Keratinocyte (primary cell): ENCODE data around the gene CUX1. TPM values are rescaled to one million over a fixed set of nuclear protein-coding genes. Genes with fewer than 3 reads are reported as not detected.
"Not testable (repeated sequence)": the region's sequence is repeated elsewhere in the genome, so short reads cannot be mapped to it uniquely, and the experiment has no call there.

Source experiments
- DNase-seq: peaks from one replicate; pipeline ENCODE4 v3.0.0-alpha.2; 2011; ENCODE audit warnings: low read depth, missing footprints, low spot score
- FAIRE-seq: peaks from 2 replicates; lab custom pipeline; 2011; peaks lifted over from hg19 to GRCh38; lab: Jason Lieb, UNC
- H2AFZ ChIP-seq: 2 replicates; pipeline ENCODE4 v1.6.0; 2012; ENCODE audit warnings: low read length, control low read depth, inconsistent platforms; ENCODE audit not compliant: control insufficient read depth
- H3K27ac ChIP-seq: 2 replicates; pipeline ENCODE4 v1.5.1; 2011; ENCODE audit warnings: low read length; ENCODE audit not compliant: control insufficient read depth, insufficient read depth
- H3K27me3 ChIP-seq: 3 replicates; pipeline ENCODE4 v1.6.0; 2011; ENCODE audit warnings: low read length; ENCODE audit not compliant: control insufficient read depth, insufficient read depth; ENCODE audit errors: extremely low read depth
- H3K36me3 ChIP-seq, 2 experiments: 2 replicates in 1 of 2; 3 replicates in 1 of 2; pipeline ENCODE4 v1.5.1; 2011; ENCODE audit warnings: low read length in 2 of 2, mild to moderate bottlenecking in 1 of 2; ENCODE audit not compliant: control insufficient read depth in 2 of 2, insufficient read depth in 2 of 2; ENCODE audit errors: extremely low read depth in 1 of 2
- H3K4me1 ChIP-seq: 3 replicates; pipeline ENCODE4 v1.5.1; 2011; ENCODE audit warnings: low read length; ENCODE audit not compliant: control insufficient read depth, insufficient read depth; ENCODE audit errors: extremely low read depth
- H3K4me2 ChIP-seq: 3 replicates; pipeline ENCODE4 v1.6.0; 2011; ENCODE audit warnings: low read depth, low read length; ENCODE audit not compliant: control insufficient read depth, insufficient read depth; ENCODE audit errors: extremely low read depth
- H3K4me3 ChIP-seq, 3 experiments: fragments of 200-600 bp in 1 of 3; sonication (generic) in 1 of 3; 2 replicates in 2 of 3; 3 replicates in 1 of 3; pipeline ENCODE4 v1.5.1; 2011 to 2016; ENCODE audit warnings: low read length in 3 of 3, mild to moderate bottlenecking in 3 of 3, control low read depth in 2 of 3, inconsistent platforms in 1 of 3, low read depth in 1 of 3, mixed read lengths in 1 of 3, mixed run types in 1 of 3, moderate library complexity in 1 of 3; ENCODE audit not compliant: control insufficient read depth in 2 of 3, insufficient read depth in 2 of 3; ENCODE audit errors: extremely low read depth in 1 of 3
- H3K79me2 ChIP-seq: 2 replicates; pipeline ENCODE4 v1.6.0; 2012; ENCODE audit warnings: low read length; ENCODE audit not compliant: control insufficient read depth, insufficient read depth
- H3K9ac ChIP-seq: 3 replicates; pipeline ENCODE4 v1.6.0; 2011; ENCODE audit warnings: low read length; ENCODE audit not compliant: control insufficient read depth, insufficient read depth; ENCODE audit errors: extremely low read depth
- H3K9me1 ChIP-seq: 3 replicates; pipeline ENCODE4 v1.6.0; 2011; ENCODE audit warnings: low read length; ENCODE audit not compliant: control insufficient read depth, insufficient read depth; ENCODE audit errors: extremely low read depth
- H3K9me3 ChIP-seq: 2 replicates; pipeline ENCODE4 v1.5.1; 2012; ENCODE audit warnings: low read depth, low read length; ENCODE audit not compliant: control insufficient read depth
- H4K20me1 ChIP-seq: 3 replicates; pipeline ENCODE4 v1.6.0; 2011; ENCODE audit warnings: low read length; ENCODE audit not compliant: control insufficient read depth, insufficient read depth; ENCODE audit errors: extremely low read depth
- dilution Hi-C: fragments of 300-500 bp; cut with MboI; formaldehyde crosslinking; loops from one replicate; pipeline ENCODE4 v1.7.0; 2020; ENCODE audit warnings: low sequenced_read_pairs; ENCODE audit not compliant: extremely low pct_ligation_motif_present
- polyA plus RNA-seq, 5 experiments: library from polyadenylated mRNA; depleted of rRNA in 3 of 5; stranded (reverse) in 3 of 5; stranded (forward) in 1 of 5; unstranded in 1 of 5; fragments of >200 nt; gene quantifications; 1 replicate in 1 of 5; 2 replicates in 3 of 5; 3 replicates in 1 of 5; pipeline versions ENCODE4 v1.2.1 to v1.2.3, GENCODE V29; 2011 to 2012; ENCODE audit warnings: missing spikeins in 2 of 5, low read depth in 1 of 5, low replicate concordance in 1 of 5

CUX1 gene
- polyA plus RNA-seq, 1 donor (not counting 4 experiments of a cell fraction or from before 2014, with no cell fraction given), result 18.3 TPM

GRCh38 chr7:102327183-102327582 lies 509.8 kb downstream of the CUX1 start:
- H3K27me3 ChIP-seq, FAIRE-seq, H3K9me3 ChIP-seq, H3K9ac ChIP-seq, H3K9me1 ChIP-seq, H2AFZ ChIP-seq, H3K27ac ChIP-seq, DNase-seq, H3K4me3 ChIP-seq, H3K36me3 ChIP-seq, H3K4me1 ChIP-seq, H4K20me1 ChIP-seq, H3K79me2 ChIP-seq, dilution Hi-C loops, H3K4me2 ChIP-seq: not testable (repeated sequence)

- dilution Hi-C loops, H3K27me3 ChIP-seq, FAIRE-seq, H3K4me2 ChIP-seq, H4K20me1 ChIP-seq, H3K9ac ChIP-seq, H3K27ac ChIP-seq, H3K4me1 ChIP-seq, H2AFZ ChIP-seq, H3K4me3 ChIP-seq, H3K79me2 ChIP-seq, H3K36me3 ChIP-seq, H3K9me3 ChIP-seq, H3K9me1 ChIP-seq, DNase-seq: not testable (repeated sequence)
Measured at GRCh38 chr7:102328863-102329262, 511.4 kb downstream of the CUX1 start.

- DNase-seq, H3K36me3 ChIP-seq, H3K27me3 ChIP-seq, H3K9me3 ChIP-seq, dilution Hi-C loops, H3K9ac ChIP-seq, H4K20me1 ChIP-seq, H3K27ac ChIP-seq, H3K4me2 ChIP-seq, H2AFZ ChIP-seq, FAIRE-seq, H3K4me3 ChIP-seq, H3K4me1 ChIP-seq, H3K79me2 ChIP-seq, H3K9me1 ChIP-seq: not testable (repeated sequence)
Measured at GRCh38 chr7:102329366-102329765, 511.9 kb downstream of the CUX1 start.

GRCh38 chr7:102330666-102331460 lies 513.4 kb downstream of the CUX1 start:
- H3K4me3 ChIP-seq, H2AFZ ChIP-seq, H3K9me3 ChIP-seq, DNase-seq, dilution Hi-C loops, H3K79me2 ChIP-seq, H3K36me3 ChIP-seq, H3K4me2 ChIP-seq, H3K9ac ChIP-seq, H4K20me1 ChIP-seq, H3K4me1 ChIP-seq, H3K27me3 ChIP-seq, FAIRE-seq, H3K27ac ChIP-seq, H3K9me1 ChIP-seq: not testable (repeated sequence)
